Endothelial cell of umbilical vein (primary cell): Measurements from ENCODE around the gene FRK. TPM values are rescaled to one million over a fixed set of nuclear protein-coding genes. Genes with fewer than 3 reads are reported as not detected.

Experiments
- BruUV-seq: library from RNA; stranded (reverse); fragments of 400-500 nt; replicated peaks from 2 replicates; lab custom pipeline; 2021; lab: Mats Ljungman, UMichigan
- CTCF ChIA-PET: fragments of 300-600, 350-600 bp; sonication (Branson Sonifier 250); formaldehyde crosslinking; loops from one replicate; lab custom pipeline; 2021; ENCODE audit warnings: antibody characterized with exemption, inconsistent platforms; lab: Charles Lee
- POLR2A ChIA-PET: fragments of 300-600, 350-600 bp; sonication (Branson Sonifier 250); formaldehyde crosslinking; loops from one replicate; lab custom pipeline; 2021; ENCODE audit warnings: antibody characterized with exemption, inconsistent platforms; lab: Charles Lee
- DNase-seq: peaks from one replicate; pipeline ENCODE4 v3.0.0-alpha.2; 2011; ENCODE audit warnings: low read depth, low spot score
- FAIRE-seq: peaks from 2 replicates; lab custom pipeline; 2011; peaks lifted over from hg19 to GRCh38; lab: Jason Lieb, UNC
- H2AFZ ChIP-seq: 2 replicates; pipeline ENCODE4 v1.6.0; 2012; ENCODE audit warnings: low read depth, low read length, control low read depth, inconsistent platforms
- H3K27ac ChIP-seq: 2 replicates; pipeline ENCODE4 v1.5.1; 2011; ENCODE audit warnings: low read depth, mild to moderate bottlenecking, control low read depth, low read length, moderate library complexity; ENCODE audit not compliant: insufficient read depth
- H3K27me3 ChIP-seq, 2 experiments: 2 replicates each; pipeline versions ENCODE4 v1.6.0 to v1.6.1; 2011; ENCODE audit warnings: low read length in 2 of 2, mixed read lengths in 1 of 2; ENCODE audit not compliant: control insufficient read depth in 2 of 2, insufficient read depth in 2 of 2
- H3K36me3 ChIP-seq, 2 experiments: 2 replicates in 1 of 2; 3 replicates in 1 of 2; pipeline ENCODE4 v1.5.1; 2011; ENCODE audit warnings: low read length in 2 of 2, mild to moderate bottlenecking in 1 of 2, moderate library complexity in 1 of 2; ENCODE audit not compliant: control insufficient read depth in 2 of 2, insufficient read depth in 2 of 2; ENCODE audit errors: extremely low read depth in 1 of 2
- H3K4me1 ChIP-seq: 3 replicates; pipeline ENCODE4 v1.5.1; 2011; ENCODE audit warnings: mild to moderate bottlenecking, low read length; ENCODE audit not compliant: control insufficient read depth, insufficient read depth; ENCODE audit errors: extremely low read depth
- H3K4me2 ChIP-seq: 2 replicates; pipeline ENCODE4 v1.6.1; 2011; ENCODE audit warnings: low read length, control low read depth, mixed read lengths; ENCODE audit not compliant: insufficient read depth
- H3K4me3 ChIP-seq, 3 experiments: fragments of 200-600 bp in 1 of 3; sonication (generic), shearing (Covaris generic) in 1 of 3; replicated peaks in 1 of 3; 2 replicates each; pipeline ENCODE4 v1.5.1; 2011 to 2016; ENCODE audit warnings: control low read depth in 3 of 3, low read length in 3 of 3, mild to moderate bottlenecking in 2 of 3, inconsistent platforms in 1 of 3, low read depth in 1 of 3, moderate library complexity in 1 of 3; ENCODE audit not compliant: insufficient read depth in 1 of 3
- H3K79me2 ChIP-seq: 2 replicates; pipeline ENCODE4 v1.6.0; 2012; ENCODE audit warnings: low read length, inconsistent platforms; ENCODE audit not compliant: control insufficient read depth, insufficient read depth
- H3K9ac ChIP-seq: replicated peaks from 2 replicates; pipeline ENCODE3; 2011; ENCODE audit warnings: low read length, control low read depth; ENCODE audit not compliant: insufficient read depth; ENCODE audit errors: extremely low read depth
- H3K9me1 ChIP-seq: replicated peaks from 3 replicates; pipeline ENCODE4 v1.6.0; 2011; ENCODE audit warnings: mild to moderate bottlenecking, low read length; ENCODE audit not compliant: control insufficient read depth, insufficient read depth; ENCODE audit errors: extremely low read depth
- H3K9me3 ChIP-seq: replicated peaks from 2 replicates; pipeline ENCODE4 v1.5.1; 2012; ENCODE audit warnings: low read length, inconsistent platforms; ENCODE audit not compliant: control insufficient read depth, insufficient read depth
- H4K20me1 ChIP-seq: replicated peaks from 2 replicates; pipeline ENCODE3; 2011; ENCODE audit warnings: mild to moderate bottlenecking, low read length; ENCODE audit not compliant: control insufficient read depth, insufficient read depth; ENCODE audit errors: extremely low read depth
- CTCF ChIP-seq, 2 donors: IDR thresholded peaks; 1 replicate in 1 of 2; 2 replicates in 1 of 2; pipeline ENCODE4 v1.5.1; 2011; ENCODE audit warnings: low read length in 2 of 2, mild to moderate bottlenecking in 2 of 2, moderate library complexity in 2 of 2, control low read depth in 1 of 2, inconsistent platforms in 1 of 2, low read depth in 1 of 2; ENCODE audit not compliant: insufficient read depth in 1 of 2; ENCODE audit errors: extremely low read depth in 1 of 2
- EZH2 ChIP-seq: IDR thresholded peaks from 2 replicates; pipeline ENCODE4 v1.6.1; 2012; ENCODE audit warnings: borderline replicate concordance, low read depth, mild to moderate bottlenecking, moderate library complexity, low read length, inconsistent platforms; ENCODE audit not compliant: severe bottlenecking
- FOS ChIP-seq: IDR thresholded peaks from 2 replicates; pipeline ENCODE4 v1.6.1; 2011; ENCODE audit warnings: mild to moderate bottlenecking, low read length, moderate library complexity, borderline replicate concordance; ENCODE audit not compliant: insufficient read depth
- GATA2 ChIP-seq: IDR thresholded peaks from 2 replicates; pipeline ENCODE4 v1.7.0; 2011; ENCODE audit warnings: low read depth, mild to moderate bottlenecking, moderate library complexity, mixed read lengths, low read length; ENCODE audit not compliant: insufficient read length, insufficient read depth
- JUN ChIP-seq: IDR thresholded peaks from 2 replicates; pipeline ENCODE4 v1.6.1; 2011; ENCODE audit warnings: borderline replicate concordance, low read depth; ENCODE audit not compliant: insufficient read length, insufficient read depth
- MAX ChIP-seq: IDR thresholded peaks from 2 replicates; pipeline ENCODE4 v1.6.1; 2011; ENCODE audit not compliant: insufficient read depth, insufficient read length
- MYC ChIP-seq: IDR thresholded peaks from one replicate; pipeline ENCODE4 v1.6.1; 2011; ENCODE audit warnings: mild to moderate bottlenecking, low read depth, low read length
- POLR2A ChIP-seq: IDR thresholded peaks from 2 replicates; pipeline ENCODE4 v1.6.1; 2012; ENCODE audit warnings: low read depth, mild to moderate bottlenecking, control low read depth, low read length
- POLR2AphosphoS5 ChIP-seq: IDR thresholded peaks from 2 replicates; pipeline ENCODE4 v1.6.1; 2012; ENCODE audit warnings: low read depth, mild to moderate bottlenecking, control low read depth, low read length, moderate library complexity; ENCODE audit not compliant: insufficient read depth
- dilution Hi-C: fragments of 300-500 bp; cut with MboI; formaldehyde crosslinking; loops from one replicate; pipeline ENCODE4 v1.15.0; 2019; ENCODE audit warnings: low sequenced_read_pairs; ENCODE audit not compliant: extremely low pct_ligation_motif_present
- intact Hi-C: fragments of 100-400 bp; cut with micrococcal nuclease; formaldehyde crosslinking; loops from one replicate; pipeline ENCODE4 v1.10.0; 2022
- polyA plus RNA-seq, 4 experiments: library from polyadenylated mRNA; depleted of rRNA in 3 of 4; stranded (reverse) in 3 of 4; unstranded in 1 of 4; fragments of >200 nt; gene quantifications; 2 replicates each; pipeline versions ENCODE4 v1.2.1 to v1.2.3, GENCODE V29; 2011 to 2012; ENCODE audit warnings: missing spikeins in 1 of 4
- total RNA-seq: library from RNA; stranded (reverse); gene quantifications from 2 replicates; pipeline ENCODE4 v1.2.3, GENCODE V29; 2021

Gene FRK
- total and polyA plus RNA-seq, 2 donors (not counting 3 experiments of a cell fraction or from before 2014, with no cell fraction given) = 0.01 TPM; not detected in 1

GRCh38 chr6:116022841-116023445 is 37.7 kb downstream of the FRK start:
- TF ChIP-seq CTCF (IDR thresholded peaks at IDR 0.05; ENCODE audit: extremely low read depth in 1 of 2, insufficient read depth in 1 of 2, low read depth in 1 of 2, low read length in 2 of 2) = no peak
- Histone ChIP-seq H3K27me3 (no peaks in the 10 kb centered on the region), H3K9ac (no peak overlapping the region), H3K4me1 (no peaks in the 10 kb centered on the region), H3K9me3 (no peaks in the 10 kb centered on the region), H4K20me1 (no peaks in the 10 kb centered on the region), H3K9me1 (no peaks in the 10 kb centered on the region), H3K36me3 (no peaks in the 10 kb centered on the region), H2AFZ (no peak overlapping the region), H3K27ac (no peak overlapping the region), H3K4me2 (no peak overlapping the region), H3K4me3 (no peak overlapping the region), H3K79me2 (no peaks in the 10 kb centered on the region)
- DNase-seq = no peak
- POLR2A ChIA-PET = no interaction called here
- dilution Hi-C loops = no loop called here
- BruUV-seq = no TSS peak
- FAIRE-seq = no peak
- intact Hi-C loops = no loop called here
- CTCF ChIA-PET = interaction anchor here (1.3 to 1.9 kb wide), 2 partner anchors 10 to 12 kb away, joined by 4 to 12 read pairs; no protein-coding TSS in a partner anchor

GRCh38 chr6:116020738-116021137 is 40.0 kb downstream of the FRK start:
- Histone ChIP-seq H3K27me3 (no peaks in the 10 kb centered on the region), H4K20me1 (no peaks in the 10 kb centered on the region), H3K9me3 (no peaks in the 10 kb centered on the region), H3K79me2 (no peaks in the 10 kb centered on the region), H3K9me1 (no peaks in the 10 kb centered on the region), H3K36me3 (no peaks in the 10 kb centered on the region), H2AFZ (no peak overlapping the region), H3K27ac (no peak overlapping the region), H3K4me3 (no peak overlapping the region), H3K9ac (no peak overlapping the region), H3K4me1 (peaks cover 4% of the 10 kb centered on the region), H3K4me2 (no peak overlapping the region)
- TF ChIP-seq CTCF (IDR thresholded peaks at IDR 0.05; ENCODE audit: extremely low read depth in 1 of 2, insufficient read depth in 1 of 2, low read depth in 1 of 2, low read length in 2 of 2) (no peak), GATA2 (no peak), POLR2A (no peak), MAX (no peak), EZH2 (no peak), FOS (no peak), MYC (no peak), JUN (no peak), POLR2AphosphoS5 (no peak)
- no TSS peak for BruUV-seq
- dilution Hi-C loops (no loop called here), intact Hi-C loops (no loop called here)
- POLR2A ChIA-PET = no interaction called here
- no peak for FAIRE-seq
- DNase-seq = no peak
- CTCF ChIA-PET = interaction anchor here (1.2 to 3.3 kb wide), 2 partner anchors 8 to 10 kb away, joined by 3 to 29 read pairs; no protein-coding TSS in a partner anchor
